Type B pancreatic cell (in vitro differentiated cells): ENCODE measurements around the gene ZFP42. TPM values are rescaled to one million over a fixed set of nuclear protein-coding genes. Genes with fewer than 3 reads are reported as not detected.
A peak's percentile ranks its signal among the peaks of the same experiment; 100 is the strongest.

Source experiments
- DNase-seq: peaks from one replicate; pipeline ENCODE4 v3.0.0; 2021; ENCODE audit warnings: mixed read lengths; ENCODE audit not compliant: unreplicated experiment; ENCODE audit errors: extremely low spot score
- H3K27ac Mint-ChIP-seq: 2 replicates; pipeline ENCODE4 v1.8.0; 2021; ENCODE audit warnings: mild to moderate bottlenecking, mixed read lengths
- H3K27me3 Mint-ChIP-seq: 2 replicates; pipeline ENCODE4 v1.8.0; 2021; ENCODE audit warnings: mixed read lengths
- H3K36me3 Mint-ChIP-seq: 2 replicates; pipeline ENCODE4 v1.8.0; 2021; ENCODE audit warnings: mixed read lengths
- H3K4me1 Mint-ChIP-seq: one replicate; pipeline ENCODE4 v1.8.0; 2021; ENCODE audit warnings: mixed read lengths; ENCODE audit not compliant: unreplicated experiment
- H3K4me3 Mint-ChIP-seq: 2 replicates; pipeline ENCODE4 v1.8.0; 2021; ENCODE audit warnings: mild to moderate bottlenecking, mixed read lengths
- H3K9me3 Mint-ChIP-seq: 2 replicates; pipeline ENCODE4 v1.8.0; 2021; ENCODE audit warnings: mixed read lengths
- total RNA-seq: library from RNA; stranded (reverse); gene quantifications from 2 replicates; pipeline ENCODE4 v1.2.1, GENCODE V29; 2021; ENCODE audit warnings: low replicate concordance
- TF ChIP-seq, protein P1 (sequence below): fragments of 200-600 bp; sonication (generic); conservative IDR thresholded peaks from 2 replicates; pipeline ENCODE4 v1.5.0; 2021; ENCODE audit warnings: antibody characterized with exemption, mild to moderate bottlenecking

The ZFP42 gene
- total RNA-seq, 1 donor from 2014 or later: 12.0 TPM

DNA sequence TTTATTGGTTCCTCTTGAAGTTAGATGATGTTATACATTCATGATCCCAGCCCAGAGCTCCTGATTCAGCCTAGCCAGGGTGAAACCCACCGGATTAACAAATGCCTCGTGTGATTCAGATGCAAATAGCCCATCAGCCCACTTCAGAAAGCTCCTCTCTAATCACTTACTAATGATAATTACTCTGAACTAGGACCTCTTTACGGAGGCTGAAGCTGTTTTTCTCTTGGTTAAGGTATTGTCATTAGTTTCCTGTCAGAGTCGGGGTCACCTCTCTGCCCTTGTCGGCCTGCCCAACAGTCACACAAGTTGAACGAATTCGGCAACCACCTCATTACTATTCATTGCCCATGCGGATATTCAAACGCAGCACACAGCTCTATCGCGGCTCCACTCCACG is 36.6 kb downstream of the ZFP42 start:
- Mint-ChIP-seq H3K36me3 (peaks cover 7% of the 10 kb centered on the region), H3K27ac (no peak overlapping the region), H3K4me1 (peaks cover 6% of the 10 kb centered on the region), H3K27me3 (peaks cover 22% of the 10 kb centered on the region), H3K9me3 (no peaks in the 10 kb centered on the region), H3K4me3 (peak overlapping the region; percentile 41)
- TF ChIP-seq, protein P1, sequence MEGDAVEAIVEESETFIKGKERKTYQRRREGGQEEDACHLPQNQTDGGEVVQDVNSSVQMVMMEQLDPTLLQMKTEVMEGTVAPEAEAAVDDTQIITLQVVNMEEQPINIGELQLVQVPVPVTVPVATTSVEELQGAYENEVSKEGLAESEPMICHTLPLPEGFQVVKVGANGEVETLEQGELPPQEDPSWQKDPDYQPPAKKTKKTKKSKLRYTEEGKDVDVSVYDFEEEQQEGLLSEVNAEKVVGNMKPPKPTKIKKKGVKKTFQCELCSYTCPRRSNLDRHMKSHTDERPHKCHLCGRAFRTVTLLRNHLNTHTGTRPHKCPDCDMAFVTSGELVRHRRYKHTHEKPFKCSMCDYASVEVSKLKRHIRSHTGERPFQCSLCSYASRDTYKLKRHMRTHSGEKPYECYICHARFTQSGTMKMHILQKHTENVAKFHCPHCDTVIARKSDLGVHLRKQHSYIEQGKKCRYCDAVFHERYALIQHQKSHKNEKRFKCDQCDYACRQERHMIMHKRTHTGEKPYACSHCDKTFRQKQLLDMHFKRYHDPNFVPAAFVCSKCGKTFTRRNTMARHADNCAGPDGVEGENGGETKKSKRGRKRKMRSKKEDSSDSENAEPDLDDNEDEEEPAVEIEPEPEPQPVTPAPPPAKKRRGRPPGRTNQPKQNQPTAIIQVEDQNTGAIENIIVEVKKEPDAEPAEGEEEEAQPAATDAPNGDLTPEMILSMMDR: no peak
- no peak for DNase-seq

DNA sequence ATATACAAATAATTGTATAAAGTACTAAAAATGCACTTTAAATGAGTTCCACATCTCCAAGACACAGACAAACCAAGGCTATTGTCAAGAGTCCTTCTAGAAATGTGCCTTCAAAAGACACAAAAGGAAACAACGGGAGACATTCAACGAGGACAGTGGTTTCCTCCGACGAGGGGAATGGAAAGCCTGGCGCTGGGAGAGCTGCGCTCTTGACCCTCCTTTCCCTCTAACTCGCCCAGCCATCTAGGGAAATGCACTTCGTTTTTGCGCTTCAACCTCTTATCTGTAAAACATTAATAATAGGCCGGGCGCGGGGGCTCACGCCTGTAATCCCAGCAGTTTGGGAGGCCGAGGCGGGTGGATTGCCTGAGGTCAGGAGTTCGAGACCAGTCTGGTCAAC is 37.0 kb downstream of the ZFP42 start:
- H3K27me3 Mint-ChIP-seq: peaks cover 22% of the 10 kb centered on the region
- no peak overlapping the region for H3K27ac Mint-ChIP-seq
- H3K4me3 Mint-ChIP-seq: peak overlapping the region; percentile 41
- no peaks in the 10 kb centered on the region for H3K9me3 Mint-ChIP-seq
- H3K4me1 Mint-ChIP-seq: peaks cover 6% of the 10 kb centered on the region
- peaks cover 4% of the 10 kb centered on the region for H3K36me3 Mint-ChIP-seq
- TF ChIP-seq, protein P1: no peak
- DNase-seq: no peak

DNA sequence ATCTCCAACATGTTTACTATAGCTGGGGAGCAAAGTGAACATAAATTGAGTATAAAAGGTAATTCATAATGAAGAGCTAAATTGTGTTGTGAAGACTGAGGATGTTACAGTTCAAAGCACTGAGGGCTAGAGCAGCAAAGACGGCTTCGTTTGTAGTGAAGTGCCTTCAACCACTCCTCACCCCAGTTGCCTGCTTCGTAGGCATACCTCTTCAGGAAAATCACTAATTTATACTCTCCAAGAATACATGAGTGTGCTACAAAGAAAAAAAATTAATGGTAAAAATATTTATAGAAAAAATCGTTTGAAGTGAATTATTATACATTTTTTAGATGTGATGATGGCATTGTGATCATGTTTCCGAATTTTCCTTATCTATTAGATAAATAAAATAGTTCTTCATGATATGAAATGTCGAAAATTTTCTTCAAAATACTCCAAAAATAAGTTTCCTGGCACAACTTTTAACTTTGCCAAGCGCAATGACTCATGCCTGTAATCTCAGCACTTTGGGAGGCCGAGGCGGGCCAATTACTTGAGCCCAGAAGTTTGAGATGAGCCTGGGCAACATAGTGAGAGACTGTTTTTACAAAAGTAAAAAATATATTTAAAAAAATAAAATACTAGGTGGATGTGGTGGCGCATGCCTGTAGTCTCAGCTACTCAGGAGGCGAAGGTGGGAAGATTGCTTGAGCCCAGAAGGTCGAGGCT is 41.6 kb downstream of the ZFP42 start:
- Mint-ChIP-seq H3K4me1 (peaks cover 2% of the 10 kb centered on the region), H3K36me3 (peaks cover 3% of the 10 kb centered on the region), H3K4me3 (no peak overlapping the region), H3K9me3 (no peaks in the 10 kb centered on the region), H3K27me3 (peaks cover 11% of the 10 kb centered on the region), H3K27ac (no peak overlapping the region)
- TF ChIP-seq, protein P1: no peak
- DNase-seq: no peak

DNA sequence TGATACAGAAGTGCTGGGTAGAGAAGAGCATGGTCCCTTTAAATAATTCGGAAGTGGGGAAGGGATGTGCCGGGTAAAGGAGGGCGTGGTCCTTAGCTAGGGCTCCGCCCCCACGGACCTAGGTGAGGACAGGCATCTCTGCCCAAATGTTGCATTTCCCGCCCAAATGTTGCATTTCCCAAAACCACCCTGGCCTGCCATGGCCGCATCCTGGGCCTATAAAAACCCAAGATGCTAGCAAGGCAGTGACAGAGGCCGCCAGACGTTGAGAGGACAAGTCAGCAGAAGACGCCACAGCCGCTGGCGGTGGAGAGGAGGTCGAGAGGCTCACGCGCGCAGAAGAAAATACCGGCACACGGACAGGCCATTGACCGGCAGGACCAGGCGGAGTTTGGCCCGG is 46.1 kb downstream of the ZFP42 start:
- H3K27ac Mint-ChIP-seq: no peak overlapping the region
- H3K4me3 Mint-ChIP-seq: no peak overlapping the region
- peaks cover 3% of the 10 kb centered on the region for H3K4me1 Mint-ChIP-seq

DNA sequence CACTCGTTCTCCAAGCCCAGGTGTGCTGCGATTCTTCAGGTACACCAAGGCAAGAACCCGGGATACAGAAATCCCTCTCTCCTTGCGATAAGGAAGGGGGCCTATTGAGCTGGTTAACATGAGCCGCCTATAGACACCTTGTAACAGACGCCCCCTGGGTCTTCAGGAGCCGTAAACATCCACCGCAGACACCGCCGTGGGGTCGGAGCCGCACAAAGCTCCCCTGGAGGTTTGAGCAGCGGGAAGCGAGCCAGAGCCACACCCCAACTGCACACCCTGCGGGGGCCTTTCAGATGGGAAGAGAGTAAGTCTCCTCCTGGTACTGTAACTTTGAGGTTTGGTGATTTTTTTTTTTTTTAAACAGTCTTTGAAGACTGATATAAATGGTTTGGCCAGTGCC is 46.6 kb downstream of the ZFP42 start:
- Mint-ChIP-seq H3K27ac (no peak overlapping the region), H3K4me3 (no peak overlapping the region), H3K4me1 (peaks cover 8% of the 10 kb centered on the region), H3K9me3 (no peaks in the 10 kb centered on the region), H3K36me3 (no peaks in the 10 kb centered on the region), H3K27me3 (no peaks in the 10 kb centered on the region)
- DNase-seq: no peak
- TF ChIP-seq, protein P1: no peak

More for the DNA sequence above, 46.1 kb downstream of the ZFP42 start:
- no peaks in the 10 kb centered on the region for H3K36me3 Mint-ChIP-seq
- DNase-seq: no peak
- no peaks in the 10 kb centered on the region for H3K9me3 Mint-ChIP-seq
- TF ChIP-seq, protein P1: no peak
- no peaks in the 10 kb centered on the region for H3K27me3 Mint-ChIP-seq
